CD1c-positive myeloid dendritic cell (primary cell): ENCODE results near the gene SYT11.
A peak's percentile ranks its signal among the peaks of the same experiment; 100 is the strongest.
"Not testable (repeated sequence)": the region's sequence is repeated elsewhere in the genome, so short reads cannot be mapped to it uniquely, and the experiment has no call there.

ENCODE experiments used
- DNase-seq: peaks from one replicate; pipeline ENCODE4 v3.0.0-alpha.2; 2016; ENCODE audit errors: extremely low spot score

SYT11 gene

GRCh38 chr1:155899683-155900082 is 40.3 kb downstream of the SYT11 start:
- DNase-seq = no peak

GRCh38 chr1:155900161-155900560 is 40.8 kb downstream of the SYT11 start:
- no peak for DNase-seq

- DNase-seq = no peak
These were observed 44.9 kb downstream of the SYT11 start for GRCh38 chr1:155904261-155904660.

GRCh38 chr1:155909894-155910293 is 50.5 kb downstream of the SYT11 start:
- DNase-seq = peak; percentile 86

- DNase-seq = peak; percentile 18
These were observed 51.3 kb downstream of the SYT11 start for GRCh38 chr1:155910621-155911121.

GRCh38 chr1:155911156-155912055 is 52.0 kb downstream of the SYT11 start, which contains the start of gene RIT1:
Gene RIT1 (minus strand): TSS chr1:155911349. CDS start chr1:155910761, 588 bp downstream.
- DNase-seq = peak; percentile 95

GRCh38 chr1:155912056-155912536 is 52.7 kb downstream of the SYT11 start:
- no peak for DNase-seq

GRCh38 chr1:155913969-155914757 is 54.8 kb downstream of the SYT11 start:
- no peak for DNase-seq

- DNase-seq = no peak
These were observed 59.3 kb downstream of the SYT11 start for GRCh38 chr1:155918660-155919059.

- no peak for DNase-seq
These were observed 60.4 kb downstream of the SYT11 start for GRCh38 chr1:155919801-155920200.

GRCh38 chr1:155920717-155921116 is 61.4 kb downstream of the SYT11 start:
- no peak for DNase-seq

- no peak for DNase-seq
These were observed 66.1 kb downstream of the SYT11 start for GRCh38 chr1:155925506-155925905.

- DNase-seq = no peak
These were observed 69.7 kb downstream of the SYT11 start for GRCh38 chr1:155929057-155929456.

GRCh38 chr1:155930725-155931124 is 71.4 kb downstream of the SYT11 start:
- DNase-seq = not testable (repeated sequence)

- DNase-seq = no peak
These were observed 72.1 kb downstream of the SYT11 start for GRCh38 chr1:155931332-155932038.

- no peak for DNase-seq
These were observed 72.7 kb downstream of the SYT11 start for GRCh38 chr1:155932081-155932480.

- DNase-seq = no peak
These were observed 73.1 kb downstream of the SYT11 start for GRCh38 chr1:155932487-155932886.

- DNase-seq = no peak
These were observed 74.3 kb downstream of the SYT11 start for GRCh38 chr1:155933591-155934096.

GRCh38 chr1:155934097-155934935 is 74.9 kb downstream of the SYT11 start, which contains the start of gene KHDC4:
Gene KHDC4 (minus strand): TSS chr1:155934413. CDS start chr1:155934373, 40 bp downstream.
- peak; percentile 99 for DNase-seq
